ENCODE results near the gene PRSS37.

PRSS37 gene

DNA sequence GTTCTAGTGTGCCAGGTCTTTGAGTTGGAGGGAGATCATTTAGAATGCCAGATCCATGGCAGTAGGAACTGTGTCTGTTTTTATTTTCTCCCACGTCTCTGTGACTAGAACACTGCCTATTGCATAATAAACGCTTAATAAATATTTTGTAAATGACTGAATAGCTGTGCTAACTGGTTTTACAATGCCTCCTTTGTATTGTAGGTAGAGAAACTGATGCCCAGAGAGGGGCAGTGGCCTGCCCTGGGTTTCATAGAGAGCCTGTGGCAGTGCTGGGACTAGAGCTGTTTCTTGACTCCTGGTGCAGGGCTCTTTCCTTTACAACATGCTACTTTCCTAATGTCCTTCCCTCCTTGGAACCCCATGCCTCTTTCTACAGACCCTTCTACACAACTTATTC, 48.8 kb downstream of the PRSS37 start:
- DNase-seq = no peak
- in situ Hi-C loops (cut with MboI; ENCODE audit: low pct_unique_long_range_greater_than_20kb, low sequenced_read_pairs) = no loop called here

DNA sequence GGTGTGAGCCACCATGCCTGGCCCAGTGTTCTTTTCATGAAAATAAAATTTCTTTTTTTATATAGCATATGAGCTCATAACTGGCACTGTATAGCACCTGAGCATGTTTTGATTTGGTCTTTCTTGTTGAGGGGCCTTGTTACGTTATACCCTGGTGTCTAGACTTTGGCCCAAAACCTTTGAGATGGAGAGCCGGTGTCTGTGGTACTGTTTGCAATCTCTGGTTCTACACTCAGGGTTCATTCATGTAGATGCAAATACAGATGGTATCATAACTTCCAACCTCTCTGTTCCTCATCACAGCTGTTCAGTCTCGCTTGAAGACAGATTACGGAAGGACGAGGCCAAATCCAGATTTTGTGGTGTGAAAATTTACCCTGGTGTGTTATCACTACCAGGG, 51.4 kb downstream of the PRSS37 start, which contains the start of gene TAS2R5:
TAS2R5 (plus strand) TSS at position 301 of the 400 bp plus-strand sequence. CDS start 145 bp downstream, outside the sequence.
- in situ Hi-C loops (cut with MboI; ENCODE audit: low pct_unique_long_range_greater_than_20kb, low sequenced_read_pairs) = no loop called here
- DNase-seq = no peak

DNA sequence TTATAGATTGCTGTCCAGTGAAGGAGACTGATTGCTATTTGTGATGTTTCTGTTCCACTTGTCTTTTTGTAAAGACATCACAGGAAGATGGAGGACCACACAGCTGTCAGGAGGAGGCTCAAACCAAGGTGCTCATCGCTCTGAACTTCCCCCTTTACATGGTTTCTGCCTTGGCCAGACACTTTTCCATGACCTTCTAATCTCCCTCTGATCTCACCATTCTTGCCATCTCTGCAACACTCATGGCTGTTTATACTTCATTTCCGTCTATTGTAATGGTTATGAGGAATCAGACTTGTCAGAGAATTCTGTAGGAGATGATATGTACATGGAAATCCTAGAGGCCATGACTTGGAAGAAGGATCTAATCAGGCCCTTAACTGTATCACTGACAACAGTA, 53.0 kb downstream of the PRSS37 start:
- DNase-seq = no peak
- in situ Hi-C loops (cut with MboI; ENCODE audit: low pct_unique_long_range_greater_than_20kb, low sequenced_read_pairs) = no loop called here

Data from KBM-7 (cell line).